ENCODE data around the gene GMEB2. TPM values are rescaled to one million over a fixed set of nuclear protein-coding genes. Genes with fewer than 3 reads are reported as not detected.

The GMEB2 gene
- total RNA-seq, 4 donors from 2014 or later: 6.6 to 12.8 (median 9.2) TPM

GRCh38 chr20:63539092-63539430, 87.8 kb downstream of the GMEB2 start:
- DNase-seq (ENCODE audit: low spot score): no peak
- ATAC-seq (ENCODE audit: low FRiP score): no peak
- no peak for TF ChIP-seq CTCF (IDR thresholded peaks at IDR 0.05)

- no peak for TF ChIP-seq CTCF (IDR thresholded peaks at IDR 0.05)
- no peak for DNase-seq (ENCODE audit: low spot score)
- ATAC-seq (ENCODE audit: low FRiP score): peak; percentile 11
These were observed 88.5 kb downstream of the GMEB2 start for GRCh38 chr20:63538204-63539091.

Other genes with a start within 250 kb of the GMEB2 start
- gene KCNQ2, start 154.4 kb downstream of the GMEB2 start, total RNA-seq: not detected
- gene EEF1A2, start 128.0 kb downstream of the GMEB2 start, total RNA-seq: 1 to 10 TPM in 3 of 4 donors, not detected in 1; 2.1 to 4.7 (median 2.8) TPM
- 100 to 1,000 TPM in 1 of 4 donors, 10 to 100 TPM in 3; 22.2 to 108 (median 75.8) TPM for gene PPDPF, start 106.3 kb downstream of the GMEB2 start, total RNA-seq
- under 1 TPM in 3 of 4 donors, not detected in 1; 0.12 to 0.63 (median 0.28) TPM for gene PTK6, start 89.7 kb downstream of the GMEB2 start, total RNA-seq
- gene SRMS, start 79.4 kb downstream of the GMEB2 start, total RNA-seq: not detected
- under 1 TPM in 2 of 4 donors, not detected in 2; 0.19 to 0.38 TPM for gene FNDC11, start 72.9 kb downstream of the GMEB2 start, total RNA-seq
- 10 to 100 TPM; 12.1 to 58.1 (median 31.8) TPM for gene HELZ2, start 52.9 kb downstream of the GMEB2 start, total RNA-seq
- 10 to 100 TPM in 2 of 4 donors, 1 to 10 TPM in 2; 7.6 to 17.4 (median 12.0) TPM for gene STMN3, start 26.3 kb upstream of the GMEB2 start, total RNA-seq
- 10 to 100 TPM; 10.2 to 34.4 (median 21.6) TPM for gene RTEL1, start 31.2 kb upstream of the GMEB2 start, total RNA-seq
- gene TNFRSF6B, start 69.6 kb upstream of the GMEB2 start, total RNA-seq: 10 to 100 TPM; 10.5 to 91.9 (median 12.3) TPM
- gene ARFRP1, start 80.9 kb upstream of the GMEB2 start, total RNA-seq: 10 to 100 TPM; 25.5 to 44.3 (median 40.9) TPM
- 10 to 100 TPM; 13.2 to 34.5 (median 20.6) TPM for gene ZGPAT, start 80.9 kb upstream of the GMEB2 start, total RNA-seq
- gene LIME1, start 109.6 kb upstream of the GMEB2 start, total RNA-seq: 10 to 100 TPM in 2 of 4 donors, 1 to 10 TPM in 2; 7.4 to 21.1 (median 14.0) TPM
- 10 to 100 TPM; 25.3 to 82.0 (median 40.9) TPM for gene SLC2A4RG, start 112.7 kb upstream of the GMEB2 start, total RNA-seq
- gene ZBTB46, start 204.2 kb upstream of the GMEB2 start, total RNA-seq: 10 to 100 TPM; 11.1 to 65.3 (median 17.8) TPM
- gene ABHD16B, start 234.4 kb upstream of the GMEB2 start, total RNA-seq: not detected
- gene TPD52L2, start 238.2 kb upstream of the GMEB2 start, total RNA-seq: 100 to 1,000 TPM; 102 to 131 (median 113) TPM